HG03039 (cell line): ENCODE data around the gene ANTXRL.
"Not testable (repeated sequence)": the region's sequence is repeated elsewhere in the genome, so short reads cannot be mapped to it uniquely, and the experiment has no call there.

Source experiments
- ATAC-seq: cut with Tn5 transposase; IDR thresholded peaks from one replicate; pipeline ENCODE4 v1.9.1; 2021; ENCODE audit warnings: mild to moderate bottlenecking, moderate library complexity; ENCODE audit not compliant: unreplicated experiment

The ANTXRL gene

GRCh38 chr10:46306516-46307184 lies 19.9 kb downstream of the ANTXRL start:
- ATAC-seq = no peak

- ATAC-seq = no peak
Measured at GRCh38 chr10:46307281-46308112, 20.7 kb downstream of the ANTXRL start.

- ATAC-seq = no peak
Measured at GRCh38 chr10:46308113-46308415, 21.3 kb downstream of the ANTXRL start.

GRCh38 chr10:46308666-46309450 lies 22.1 kb downstream of the ANTXRL start:
- ATAC-seq = no peak

- no peak for ATAC-seq
Measured at GRCh38 chr10:46309511-46310142, 22.8 kb downstream of the ANTXRL start.

GRCh38 chr10:46310143-46310514 lies 23.3 kb downstream of the ANTXRL start:
- no peak for ATAC-seq

GRCh38 chr10:46310851-46311250 lies 24.1 kb downstream of the ANTXRL start:
- no peak for ATAC-seq

GRCh38 chr10:46311501-46311951 lies 24.7 kb downstream of the ANTXRL start:
- no peak for ATAC-seq

GRCh38 chr10:46311961-46312431 lies 25.2 kb downstream of the ANTXRL start:
- not testable (repeated sequence) for ATAC-seq

GRCh38 chr10:46312953-46313352 lies 26.2 kb downstream of the ANTXRL start:
- ATAC-seq = no peak

GRCh38 chr10:46314071-46314470 lies 27.3 kb downstream of the ANTXRL start:
- ATAC-seq = no peak

GRCh38 chr10:46315071-46315860 lies 28.5 kb downstream of the ANTXRL start:
- not testable (repeated sequence) for ATAC-seq

- no peak for ATAC-seq
Measured at GRCh38 chr10:46317370-46317769, 30.6 kb downstream of the ANTXRL start.

GRCh38 chr10:46317889-46318288 lies 31.1 kb downstream of the ANTXRL start:
- no peak for ATAC-seq

- no peak for ATAC-seq
Measured at GRCh38 chr10:46318799-46319198, 32.0 kb downstream of the ANTXRL start.

- ATAC-seq = no peak
Measured at GRCh38 chr10:46319389-46319788, 32.6 kb downstream of the ANTXRL start.

GRCh38 chr10:46321770-46322169 lies 35.0 kb downstream of the ANTXRL start:
- no peak for ATAC-seq

GRCh38 chr10:46323176-46323575 lies 36.4 kb downstream of the ANTXRL start:
- no peak for ATAC-seq

GRCh38 chr10:46325021-46325420 lies 38.2 kb downstream of the ANTXRL start:
- ATAC-seq = no peak

- no peak for ATAC-seq
Measured at GRCh38 chr10:46326066-46326465, 39.3 kb downstream of the ANTXRL start.
